GM18951 (cell line): Measurements from ENCODE around the gene KIF16B.
"Not testable (repeated sequence)": the region's sequence is repeated elsewhere in the genome, so short reads cannot be mapped to it uniquely, and the experiment has no call there.

Experiments used
- POLR2A ChIP-seq: IDR thresholded peaks from 4 replicates; pipeline ENCODE4 v1.6.1; 2011; ENCODE audit warnings: mild to moderate bottlenecking; ENCODE audit not compliant: insufficient read length, insufficient read depth; ENCODE audit errors: extremely low read depth
- in situ Hi-C: fragments of 300-500 bp; cut with MboI; formaldehyde crosslinking; loops from one replicate; pipeline ENCODE4 v1.12.0; 2022; ENCODE audit warnings: low sequenced_read_pairs, mixed read lengths, inconsistent platforms; ENCODE audit not compliant: unreplicated experiment

The KIF16B gene

DNA sequence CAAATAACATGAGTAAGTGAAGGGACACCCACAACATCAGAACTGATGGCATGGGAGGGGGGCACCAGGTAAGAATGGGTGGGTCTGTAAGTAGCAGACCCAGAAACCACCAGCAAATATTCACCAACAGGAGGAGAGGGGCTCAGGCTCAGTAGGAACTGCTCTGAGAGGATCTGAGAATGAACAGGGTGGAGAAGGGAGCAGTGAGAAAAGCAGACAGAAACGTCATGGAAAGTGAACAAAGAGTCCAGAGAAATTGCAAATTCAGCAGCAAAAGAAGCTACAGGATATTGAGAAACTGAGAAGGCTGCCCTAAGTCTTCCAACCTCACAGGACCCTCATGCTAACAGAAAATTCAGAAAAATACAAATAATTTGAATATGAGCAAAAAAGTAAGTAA lies 121.3 kb downstream of the KIF16B start:
- no peak for TF ChIP-seq POLR2A
- in situ Hi-C loops: no loop called here

DNA sequence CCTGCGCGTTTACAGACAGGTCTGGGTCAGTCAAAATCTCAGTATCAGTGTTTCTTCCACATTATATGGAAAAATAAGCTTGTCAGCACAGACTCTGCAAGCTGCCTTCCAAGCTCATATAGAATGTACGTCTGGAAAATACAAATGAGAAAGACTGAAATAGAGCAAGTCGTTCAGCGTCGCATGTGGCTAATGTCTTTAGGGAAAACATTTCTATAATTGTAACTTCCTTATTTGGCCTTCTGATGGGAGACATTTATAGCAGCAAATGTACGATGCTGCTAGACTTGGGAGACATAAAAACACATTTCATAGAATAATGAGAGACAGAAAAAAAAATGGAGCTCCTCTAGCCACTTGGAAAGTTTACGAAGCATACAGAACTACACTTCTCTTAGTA lies 122.2 kb downstream of the KIF16B start:
- in situ Hi-C loops: no loop called here
- TF ChIP-seq POLR2A: no peak

DNA sequence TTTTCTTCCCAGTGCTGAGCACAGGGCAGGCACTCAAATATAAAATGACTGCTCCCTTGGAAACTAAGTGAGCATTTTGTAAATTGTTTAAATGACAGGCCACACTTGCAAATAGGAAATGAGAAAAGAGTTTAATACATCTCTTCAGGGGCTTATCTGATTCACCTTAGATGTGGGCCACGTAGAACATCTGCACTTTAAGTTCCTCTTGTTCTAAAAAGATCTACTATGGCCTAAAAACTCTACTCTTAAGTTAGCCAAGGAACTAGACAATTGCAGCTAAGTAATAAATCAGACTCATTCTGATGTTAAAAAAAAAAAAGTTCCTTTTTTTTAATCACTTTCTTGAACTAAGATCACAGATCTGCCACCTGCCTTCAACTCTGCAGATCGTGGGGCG lies 126.3 kb downstream of the KIF16B start:
- in situ Hi-C loops: no loop called here
- TF ChIP-seq POLR2A: no peak

DNA sequence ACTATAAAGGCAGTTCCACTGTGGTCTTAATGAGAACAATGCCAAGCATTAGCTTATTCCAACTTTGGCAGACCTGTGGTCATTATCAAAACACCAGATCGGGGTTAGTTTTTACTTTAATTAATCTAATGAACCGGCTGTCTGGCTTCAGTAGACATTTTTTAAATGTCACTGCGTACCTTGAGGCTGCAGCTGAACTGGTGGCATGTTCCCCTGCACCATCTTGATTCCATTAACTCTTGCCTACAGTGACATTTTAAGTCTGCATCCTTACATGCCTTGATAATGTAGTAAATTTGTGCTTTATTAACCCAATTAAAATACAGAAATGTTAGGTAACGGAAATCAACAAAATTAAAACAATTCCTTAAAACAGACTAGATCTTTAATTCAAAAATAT lies 127.0 kb downstream of the KIF16B start:
- TF ChIP-seq POLR2A: no peak

DNA sequence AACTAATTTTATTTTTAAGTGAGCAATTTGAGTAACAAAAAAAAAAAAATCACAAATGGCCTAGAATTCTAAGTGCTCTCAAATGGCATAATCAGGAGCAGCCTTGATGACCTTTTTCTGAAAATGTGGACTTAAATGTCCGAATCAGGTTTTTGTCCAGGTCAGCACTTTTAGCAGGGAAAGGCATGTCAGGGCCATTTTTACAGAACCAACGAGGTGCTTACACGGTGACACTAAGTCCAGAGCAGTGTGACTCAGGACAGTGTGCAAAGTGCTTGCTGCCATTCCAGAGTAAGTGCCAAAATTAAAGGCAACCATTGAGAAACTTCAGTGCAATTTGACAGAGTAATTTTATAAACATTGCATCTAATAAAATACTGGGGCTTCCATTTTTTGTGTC lies 127.8 kb downstream of the KIF16B start:
- in situ Hi-C loops: no loop called here
- TF ChIP-seq POLR2A: no peak

More for the DNA sequence above, 127.0 kb downstream of the KIF16B start:
- in situ Hi-C loops: no loop called here

DNA sequence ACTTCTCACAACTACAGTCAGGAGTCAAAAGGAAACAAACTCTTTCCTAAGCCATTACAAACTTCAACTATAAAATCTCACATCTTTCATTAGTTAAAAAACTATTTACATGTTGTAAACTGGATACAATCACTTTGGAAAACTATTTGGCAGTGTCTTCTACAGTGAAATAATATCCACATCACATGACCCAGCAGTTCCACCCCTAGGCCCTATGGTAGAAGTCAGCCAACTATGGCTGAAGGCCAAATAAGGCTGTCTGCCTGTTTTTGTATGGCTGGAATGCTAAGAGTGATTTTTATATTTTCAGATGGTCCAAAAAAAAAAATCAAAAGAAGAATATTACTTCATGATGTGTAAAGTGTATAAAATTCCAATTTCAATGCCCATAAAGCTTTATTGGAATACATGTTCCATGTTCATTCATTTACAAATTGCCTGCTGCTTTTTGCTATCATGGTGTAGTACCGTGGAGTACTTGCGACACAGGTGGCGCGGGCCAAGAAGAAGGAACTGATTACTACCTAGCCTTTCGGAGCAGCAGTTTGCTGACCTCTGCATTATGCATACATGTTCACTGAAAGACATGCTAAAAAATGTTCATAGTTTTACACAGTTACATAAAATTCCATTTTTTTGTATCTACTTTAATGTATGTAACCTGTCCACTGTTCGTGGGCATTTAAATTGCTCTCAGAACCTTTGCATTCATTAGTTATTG lies 129.0 kb downstream of the KIF16B start:
- TF ChIP-seq POLR2A: no peak
- in situ Hi-C loops: no loop called here

DNA sequence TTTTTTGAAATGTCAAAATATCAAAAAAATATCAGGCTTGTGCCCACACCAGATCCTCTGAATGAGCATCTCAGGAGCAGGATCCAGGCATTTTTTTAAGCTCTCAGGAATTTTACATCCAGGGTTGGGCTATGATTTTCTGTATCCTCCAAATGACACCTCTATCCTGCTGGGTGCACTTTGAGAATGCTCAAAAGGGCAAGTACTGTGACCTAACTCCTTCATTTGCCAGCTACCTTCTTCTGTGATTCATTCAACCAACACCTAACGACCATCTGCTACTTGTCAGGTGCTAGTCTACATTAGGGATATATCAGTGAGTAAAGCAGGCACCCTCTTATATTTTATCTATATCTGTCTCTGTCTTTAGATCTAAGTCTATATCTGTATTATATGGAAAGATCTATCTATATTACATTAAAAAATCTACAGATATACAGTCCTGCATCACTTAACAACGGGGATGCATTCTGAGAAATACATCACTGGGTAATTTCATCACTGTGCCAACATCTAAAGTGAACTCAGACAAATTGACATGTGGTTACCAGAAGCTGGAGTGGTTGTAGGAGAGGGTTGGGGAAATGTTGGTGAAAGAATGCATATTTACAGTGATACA lies 131.6 kb downstream of the KIF16B start:
- in situ Hi-C loops: no loop called here
- no peak for TF ChIP-seq POLR2A

DNA sequence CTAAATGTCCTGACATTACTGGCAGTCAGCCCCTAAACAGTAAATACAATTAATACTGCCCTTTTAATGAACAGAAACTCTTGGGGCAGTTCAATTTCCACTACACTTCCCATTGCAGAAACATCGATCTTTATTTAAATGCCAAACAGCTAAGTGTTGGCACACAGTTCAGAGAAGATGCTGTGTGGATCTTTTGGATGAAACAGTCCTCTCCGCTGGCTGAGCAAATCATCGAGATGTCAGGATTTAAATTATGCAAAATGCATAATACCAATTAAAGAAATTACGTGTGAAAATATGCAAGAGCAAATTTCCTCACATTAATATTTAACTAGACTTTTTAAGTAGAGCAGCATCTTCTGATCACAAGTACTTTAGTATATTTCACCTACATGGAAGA lies 132.6 kb downstream of the KIF16B start:
- in situ Hi-C loops: no loop called here
- TF ChIP-seq POLR2A: no peak

DNA sequence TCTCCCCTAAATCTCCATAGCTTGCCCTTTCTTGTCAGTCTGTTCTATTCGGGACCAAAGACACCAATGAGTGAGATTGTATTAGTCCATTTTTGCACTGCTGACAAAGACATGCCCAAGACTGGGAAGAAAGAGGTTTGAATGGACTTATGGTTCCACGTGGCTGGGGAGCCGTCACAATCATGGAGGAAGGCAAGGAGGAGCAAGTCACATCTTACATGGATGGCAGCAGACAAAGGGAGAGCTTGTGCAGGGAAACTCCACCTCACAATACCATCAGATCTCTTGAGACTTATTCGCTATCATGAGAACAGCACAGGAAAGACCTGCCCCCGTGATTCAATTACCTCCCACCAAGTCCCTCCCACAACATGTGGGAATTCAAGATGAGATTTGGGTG lies 133.7 kb downstream of the KIF16B start:
- in situ Hi-C loops: not testable (repeated sequence)

DNA sequence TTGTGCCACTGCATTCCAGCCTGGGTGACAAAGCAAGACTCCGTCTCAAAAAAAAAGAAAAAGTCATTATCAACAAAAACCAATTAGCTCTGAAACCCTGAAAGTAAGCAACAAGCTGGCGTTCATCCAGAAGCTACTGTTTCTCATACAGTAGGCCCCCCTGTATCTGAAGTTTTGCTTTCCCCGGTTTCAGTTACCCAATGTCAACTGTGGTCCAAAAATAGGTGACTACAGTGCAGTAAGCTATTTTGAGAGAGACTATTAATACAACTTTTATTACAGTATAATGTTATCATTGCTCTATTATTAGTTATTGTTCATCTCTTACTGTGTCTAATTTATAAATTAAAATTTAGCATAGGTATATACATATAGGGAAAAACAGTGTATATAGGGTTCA lies 135.1 kb downstream of the KIF16B start:
- in situ Hi-C loops: no loop called here
- no peak for TF ChIP-seq POLR2A

DNA sequence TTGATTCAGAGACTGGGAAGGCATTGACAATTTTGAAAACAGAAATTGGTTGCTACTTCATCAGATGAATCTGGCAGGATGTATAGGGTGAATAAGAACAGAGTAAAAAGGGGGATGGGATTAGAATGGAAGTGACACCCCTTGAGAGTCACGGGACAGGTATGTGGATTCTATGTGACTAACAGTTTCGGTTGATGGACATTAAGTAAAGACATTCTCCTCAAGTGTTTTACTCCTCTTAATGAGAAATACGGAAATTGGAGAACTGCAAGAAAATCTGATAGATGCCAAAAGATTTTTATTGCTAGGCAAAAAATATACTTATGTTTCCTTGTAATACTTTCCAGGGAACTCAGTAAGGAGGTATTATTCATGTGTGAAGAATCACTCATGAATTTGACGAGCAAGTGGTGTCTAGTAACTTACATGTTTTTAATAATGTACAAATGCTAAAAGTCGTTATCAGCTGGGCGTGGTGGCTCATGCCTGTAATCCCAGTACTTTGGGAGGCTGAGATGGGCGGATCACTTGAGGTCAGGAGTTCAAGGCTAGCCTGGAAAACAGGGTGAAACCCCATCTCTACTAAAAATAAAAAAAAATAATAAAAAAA lies 135.8 kb downstream of the KIF16B start:
- in situ Hi-C loops: no loop called here
- no peak for TF ChIP-seq POLR2A

DNA sequence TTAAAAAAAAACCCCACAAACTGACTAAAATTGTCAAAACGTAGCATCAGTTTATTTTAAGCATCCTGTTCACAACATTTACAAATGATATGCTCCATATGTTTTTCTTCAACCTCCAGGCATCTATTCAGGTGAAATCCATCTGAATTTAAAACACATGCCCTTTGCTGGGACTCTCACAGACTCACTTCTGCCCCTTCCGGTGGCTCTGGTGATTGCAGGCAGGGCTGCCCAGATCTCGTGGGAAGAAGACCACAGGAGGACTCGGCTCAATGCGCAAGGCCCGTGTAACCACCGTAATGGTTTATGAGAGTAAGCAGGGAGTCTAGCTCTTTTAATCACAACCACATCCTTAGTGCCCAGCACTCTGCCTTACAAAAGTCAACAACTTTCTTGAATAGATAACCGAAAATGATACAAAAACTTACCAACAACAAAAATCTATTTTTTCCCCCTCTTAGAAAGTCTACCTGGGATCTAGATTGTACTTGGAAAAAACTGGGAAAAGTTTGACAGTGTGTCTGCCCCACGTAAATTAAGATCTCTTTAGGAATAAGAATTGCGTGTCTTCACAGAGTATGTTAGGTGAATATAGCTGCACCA lies 139.1 kb downstream of the KIF16B start:
- no peak for TF ChIP-seq POLR2A
- in situ Hi-C loops: no loop called here

DNA sequence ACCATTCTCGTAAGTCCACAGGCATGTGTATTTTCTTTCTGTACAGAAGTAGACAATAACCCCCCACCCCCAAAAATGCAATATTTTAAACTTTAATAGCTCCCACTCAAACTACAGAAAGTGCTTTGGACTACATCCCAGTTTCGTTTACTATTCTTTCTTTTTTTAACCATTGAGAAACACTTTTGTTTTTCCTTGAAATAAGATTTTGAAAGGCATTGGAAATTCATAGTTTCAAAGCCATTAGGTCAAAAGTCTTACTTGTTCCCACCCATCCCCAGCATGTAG lies 140.0 kb downstream of the KIF16B start:
- in situ Hi-C loops: no loop called here

DNA sequence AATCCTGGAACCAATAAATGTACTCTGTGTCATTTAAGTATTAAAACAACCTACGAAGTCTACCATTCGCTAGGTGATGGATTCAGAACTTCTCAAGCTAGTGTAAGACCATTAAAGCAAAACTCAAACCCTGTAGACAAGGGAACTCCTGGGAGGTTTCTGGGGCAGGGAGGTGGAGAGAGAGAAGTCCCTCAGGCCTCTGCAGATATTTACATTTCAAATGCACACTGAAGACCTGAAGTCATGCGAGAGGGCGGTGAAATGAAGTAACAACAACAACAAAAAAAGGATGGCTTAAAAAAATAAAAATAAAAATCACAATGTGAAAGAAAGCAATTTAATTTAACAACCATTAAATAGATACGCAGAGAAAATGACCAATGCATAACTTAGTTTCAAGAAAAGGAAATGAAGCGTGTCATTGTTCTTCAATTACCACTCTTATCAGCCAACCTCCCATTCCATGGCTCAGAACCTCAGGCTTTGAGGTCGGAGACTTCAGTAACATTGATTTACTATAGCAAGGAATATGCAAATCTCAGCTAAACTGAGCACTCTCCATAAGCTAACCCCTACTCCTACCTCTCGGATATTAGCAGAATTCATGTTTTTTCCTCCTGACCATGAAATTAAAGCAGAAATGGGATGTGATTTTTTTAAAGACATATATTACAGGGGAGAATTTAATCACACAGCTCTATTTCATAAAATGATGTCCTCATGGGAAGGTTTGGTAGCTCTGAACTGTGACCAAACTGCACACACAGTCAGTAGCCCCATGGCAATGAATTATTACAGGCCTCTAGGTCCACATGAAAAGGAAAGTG lies 140.6 kb downstream of the KIF16B start:
- in situ Hi-C loops: no loop called here
- no peak for TF ChIP-seq POLR2A

More for the DNA sequence above, 140.0 kb downstream of the KIF16B start:
- TF ChIP-seq POLR2A: no peak

DNA sequence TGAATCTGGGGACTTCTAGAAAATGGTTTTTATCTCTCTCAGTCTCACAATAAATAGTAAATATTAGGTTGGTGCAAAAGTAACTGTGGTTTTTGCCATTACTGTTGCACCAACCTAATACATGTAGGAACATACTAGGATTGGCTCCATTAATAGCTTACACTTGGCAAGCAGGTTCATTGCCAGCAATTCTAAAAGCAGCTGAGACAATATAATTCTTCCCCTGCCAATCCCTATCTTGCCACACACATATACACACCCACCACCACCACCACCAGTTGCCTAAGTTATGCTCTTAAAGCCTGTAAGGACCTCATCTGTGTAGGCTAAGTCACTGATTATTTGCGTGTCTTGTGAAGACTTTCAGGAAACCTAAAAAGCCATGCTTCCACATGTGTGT lies 145.1 kb downstream of the KIF16B start:
- TF ChIP-seq POLR2A: no peak
- in situ Hi-C loops: no loop called here
